ENCODE results near the gene EIF1AD.

EIF1AD gene

GRCh38 chr11:65967329-65967934 is 34.5 kb downstream of the EIF1AD start:
- no peak overlapping the region for H3K4ac ChIP-seq (ENCODE audit: low read length)
- no peak overlapping the region for H2BK15ac ChIP-seq (ENCODE audit: low read length)
- WGBS, 2 donors (ENCODE audit: extremely low coverage in 2 of 2, insufficient read length in 2 of 2, insufficient replicate concordance in 1 of 2), result no CpG with 5 or more reads among the region's 30 CpGs
- H3K9ac ChIP-seq (ENCODE audit: low read depth, low read length, poor library complexity), result no peak overlapping the region
- H4K91ac ChIP-seq (ENCODE audit: low read depth, low read length, poor library complexity), result no peak overlapping the region
- H3K14ac ChIP-seq (ENCODE audit: low read length), result no peak overlapping the region
- no peak overlapping the region for H3K27ac ChIP-seq (replicated peaks; ENCODE audit: low read length)
- no peak overlapping the region for H3K18ac ChIP-seq (ENCODE audit: low read length)
- no peak overlapping the region for H2AFZ ChIP-seq (ENCODE audit: low read length)
- no peaks in the 10 kb centered on the region for H3K9me3 ChIP-seq (replicated peaks in 1 of 2; ENCODE audit: control insufficient read depth in 2 of 2, insufficient read depth in 1 of 2, low read depth in 1 of 2, low read length in 2 of 2)
- H3K4me2 ChIP-seq (ENCODE audit: insufficient read depth, low read length, poor library complexity, severe bottlenecking), result no peak overlapping the region
- H3K79me1 ChIP-seq (ENCODE audit: low read depth, low read length), result peaks cover 11% of the 10 kb centered on the region
- no peaks in the 10 kb centered on the region for H3K27me3 ChIP-seq (ENCODE audit: control insufficient read depth in 3 of 3, insufficient read depth in 3 of 3, low read depth in 1 of 3, low read length in 3 of 3)
- no peak overlapping the region for H2BK120ac ChIP-seq (ENCODE audit: low read depth, low read length)
- H3K23ac ChIP-seq (ENCODE audit: low read depth, low read length, poor library complexity), result no peak overlapping the region
- DNase-seq (ENCODE audit: low spot score), result no peak
- H4K8ac ChIP-seq (ENCODE audit: low read depth, low read length), result no peak overlapping the region
- H2BK12ac ChIP-seq (ENCODE audit: low read length), result no peak overlapping the region
- no peak overlapping the region for H2AK5ac ChIP-seq (ENCODE audit: low read depth, low read length)
- no peak overlapping the region for H3K4me3 ChIP-seq (ENCODE audit: low read length in 2 of 2)
- H3K4me1 ChIP-seq (ENCODE audit: control insufficient read depth in 2 of 2, insufficient read depth in 1 of 2, low read depth in 1 of 2, low read length in 2 of 2), result peaks cover 3 to 6% of the 10 kb centered on the region in 2 donors
- no peak overlapping the region for H2BK5ac ChIP-seq (ENCODE audit: low read length)
- H3K36me3 ChIP-seq (replicated peaks in 1 of 2; ENCODE audit: control insufficient read depth in 2 of 2, insufficient read depth in 2 of 2, low read length in 2 of 2), result peaks cover 46 to 80% of the 10 kb centered on the region in 2 donors

GRCh38 chr11:65965986-65966762 is 35.8 kb downstream of the EIF1AD start:
- H3K4me3 ChIP-seq (ENCODE audit: low read length in 2 of 2), result no peak overlapping the region
- no peak overlapping the region for H2BK12ac ChIP-seq (ENCODE audit: low read length)
- no CpG with 5 or more reads among the region's 36 CpGs for WGBS, 2 donors (ENCODE audit: extremely low coverage in 2 of 2, insufficient read length in 2 of 2, insufficient replicate concordance in 1 of 2)
- H3K14ac ChIP-seq (ENCODE audit: low read length), result no peak overlapping the region
- peaks cover 5 to 9% of the 10 kb centered on the region in 2 donors for H3K4me1 ChIP-seq (ENCODE audit: control insufficient read depth in 2 of 2, insufficient read depth in 1 of 2, low read depth in 1 of 2, low read length in 2 of 2)
- H3K27me3 ChIP-seq (ENCODE audit: control insufficient read depth in 3 of 3, insufficient read depth in 3 of 3, low read depth in 1 of 3, low read length in 3 of 3), result no peaks in the 10 kb centered on the region
- H3K4ac ChIP-seq (ENCODE audit: low read length), result no peak overlapping the region
- H3K18ac ChIP-seq (ENCODE audit: low read length), result no peak overlapping the region
- no peak for DNase-seq (ENCODE audit: low spot score)
- H3K9ac ChIP-seq (ENCODE audit: low read depth, low read length, poor library complexity), result no peak overlapping the region
- peaks cover 45 to 70% of the 10 kb centered on the region in 2 donors for H3K36me3 ChIP-seq (replicated peaks in 1 of 2; ENCODE audit: control insufficient read depth in 2 of 2, insufficient read depth in 2 of 2, low read length in 2 of 2)
- no peak overlapping the region for H2AFZ ChIP-seq (ENCODE audit: low read length)
- H3K79me1 ChIP-seq (ENCODE audit: low read depth, low read length), result peaks cover 13% of the 10 kb centered on the region
- H2BK120ac ChIP-seq (ENCODE audit: low read depth, low read length), result no peak overlapping the region
- no peak overlapping the region for H3K23ac ChIP-seq (ENCODE audit: low read depth, low read length, poor library complexity)
- H2BK5ac ChIP-seq (ENCODE audit: low read length), result no peak overlapping the region
- no peak overlapping the region for H2BK15ac ChIP-seq (ENCODE audit: low read length)
- no peak overlapping the region for H3K27ac ChIP-seq (replicated peaks; ENCODE audit: low read length)
- no peak overlapping the region for H4K91ac ChIP-seq (ENCODE audit: low read depth, low read length, poor library complexity)
- no peak overlapping the region for H4K8ac ChIP-seq (ENCODE audit: low read depth, low read length)
- no peak overlapping the region for H2AK5ac ChIP-seq (ENCODE audit: low read depth, low read length)
- H3K9me3 ChIP-seq (replicated peaks in 1 of 2; ENCODE audit: control insufficient read depth in 2 of 2, insufficient read depth in 1 of 2, low read depth in 1 of 2, low read length in 2 of 2), result no peaks in the 10 kb centered on the region
- H3K4me2 ChIP-seq (ENCODE audit: insufficient read depth, low read length, poor library complexity, severe bottlenecking), result no peak overlapping the region

- no peaks in the 10 kb centered on the region for H3K9me3 ChIP-seq (replicated peaks in 1 of 2; ENCODE audit: control insufficient read depth in 2 of 2, insufficient read depth in 1 of 2, low read depth in 1 of 2, low read length in 2 of 2)
- no peak overlapping the region for H3K4ac ChIP-seq (ENCODE audit: low read length)
- no peak overlapping the region for H3K4me3 ChIP-seq (ENCODE audit: low read length in 2 of 2)
- H4K8ac ChIP-seq (ENCODE audit: low read depth, low read length), result no peak overlapping the region
- no peak overlapping the region for H3K27ac ChIP-seq (replicated peaks; ENCODE audit: low read length)
- H3K14ac ChIP-seq (ENCODE audit: low read length), result no peak overlapping the region
- H3K4me1 ChIP-seq (ENCODE audit: control insufficient read depth in 2 of 2, insufficient read depth in 1 of 2, low read depth in 1 of 2, low read length in 2 of 2), result peaks cover 5 to 9% of the 10 kb centered on the region in 2 donors
- H2BK5ac ChIP-seq (ENCODE audit: low read length), result no peak overlapping the region
- H3K27me3 ChIP-seq (ENCODE audit: control insufficient read depth in 3 of 3, insufficient read depth in 3 of 3, low read depth in 1 of 3, low read length in 3 of 3), result no peaks in the 10 kb centered on the region
- H3K23ac ChIP-seq (ENCODE audit: low read depth, low read length, poor library complexity), result no peak overlapping the region
- H3K9ac ChIP-seq (ENCODE audit: low read depth, low read length, poor library complexity), result no peak overlapping the region
- no peak overlapping the region for H2AK5ac ChIP-seq (ENCODE audit: low read depth, low read length)
- H3K4me2 ChIP-seq (ENCODE audit: insufficient read depth, low read length, poor library complexity, severe bottlenecking), result no peak overlapping the region
- H3K36me3 ChIP-seq (replicated peaks in 1 of 2; ENCODE audit: control insufficient read depth in 2 of 2, insufficient read depth in 2 of 2, low read length in 2 of 2), result peaks cover 42 to 63% of the 10 kb centered on the region in 2 donors
- no peak overlapping the region for H2BK15ac ChIP-seq (ENCODE audit: low read length)
- H3K79me1 ChIP-seq (ENCODE audit: low read depth, low read length), result peaks cover 13% of the 10 kb centered on the region
- H2AFZ ChIP-seq (ENCODE audit: low read length), result no peak overlapping the region
- H2BK120ac ChIP-seq (ENCODE audit: low read depth, low read length), result no peak overlapping the region
- H2BK12ac ChIP-seq (ENCODE audit: low read length), result no peak overlapping the region
- no peak for DNase-seq (ENCODE audit: low spot score)
- no peak overlapping the region for H4K91ac ChIP-seq (ENCODE audit: low read depth, low read length, poor library complexity)
- H3K18ac ChIP-seq (ENCODE audit: low read length), result no peak overlapping the region
- no CpG with 5 or more reads among the region's 10 CpGs for WGBS, 2 donors (ENCODE audit: extremely low coverage in 2 of 2, insufficient read length in 2 of 2, insufficient replicate concordance in 1 of 2)
These were observed 37.1 kb downstream of the EIF1AD start for GRCh38 chr11:65964906-65965305.

- WGBS, 2 donors (ENCODE audit: extremely low coverage in 2 of 2, insufficient read length in 2 of 2, insufficient replicate concordance in 1 of 2), result no CpG with 5 or more reads among the region's 13 CpGs
- Histone ChIP-seq H3K4me1 (ENCODE audit: control insufficient read depth in 2 of 2, insufficient read depth in 1 of 2, low read depth in 1 of 2, low read length in 2 of 2) (peaks cover 5 to 9% of the 10 kb centered on the region in 2 donors), H2AK5ac (ENCODE audit: low read depth, low read length) (peak overlapping the region; percentile 95), H2BK120ac (ENCODE audit: low read depth, low read length) (no peak overlapping the region), H4K8ac (ENCODE audit: low read depth, low read length) (no peak overlapping the region), H3K18ac (ENCODE audit: low read length) (no peak overlapping the region), H2BK5ac (ENCODE audit: low read length) (peak overlapping the region; percentile 84), H3K27me3 (ENCODE audit: control insufficient read depth in 3 of 3, insufficient read depth in 3 of 3, low read depth in 1 of 3, low read length in 3 of 3) (no peaks in the 10 kb centered on the region), H3K36me3 (replicated peaks in 1 of 2; ENCODE audit: control insufficient read depth in 2 of 2, insufficient read depth in 2 of 2, low read length in 2 of 2) (peaks cover 28 to 41% of the 10 kb centered on the region in 2 donors), H3K27ac (replicated peaks; ENCODE audit: low read length) (no peak overlapping the region), H2AFZ (ENCODE audit: low read length) (peak overlapping the region; percentile 40), H3K4me3 (ENCODE audit: low read length in 2 of 2) (peak overlapping the region; percentile 53 to 99), H3K9me3 (replicated peaks in 1 of 2; ENCODE audit: control insufficient read depth in 2 of 2, insufficient read depth in 1 of 2, low read depth in 1 of 2, low read length in 2 of 2) (no peaks in the 10 kb centered on the region), H2BK12ac (ENCODE audit: low read length) (no peak overlapping the region), H4K91ac (ENCODE audit: low read depth, low read length, poor library complexity) (no peak overlapping the region), H3K9ac (ENCODE audit: low read depth, low read length, poor library complexity) (no peak overlapping the region), H3K23ac (ENCODE audit: low read depth, low read length, poor library complexity) (no peak overlapping the region), H2BK15ac (ENCODE audit: low read length) (no peak overlapping the region), H3K14ac (ENCODE audit: low read length) (no peak overlapping the region), H3K79me1 (ENCODE audit: low read depth, low read length) (peaks cover 13% of the 10 kb centered on the region), H3K4me2 (ENCODE audit: insufficient read depth, low read length, poor library complexity, severe bottlenecking) (peak overlapping the region; percentile 52), H3K4ac (ENCODE audit: low read length) (no peak overlapping the region)
- DNase-seq (ENCODE audit: low spot score), result no peak
These were observed 39.8 kb downstream of the EIF1AD start for GRCh38 chr11:65962141-65962564.

All from neuronal stem cell (in vitro differentiated cells).